Measurements from ENCODE around the gene GNG2.

Gene GNG2

GRCh38 chr14:51871846-51872245, 11.4 kb downstream of the GNG2 start:
- no peak for TF ChIP-seq CTCF (IDR thresholded peaks at IDR 0.05; ENCODE audit: low read depth, low read length, missing control alignments)
- Histone ChIP-seq H3K27ac (no peak overlapping the region), H3K27me3 (replicated peaks) (no peaks in the 10 kb centered on the region), H3K4me3 (ENCODE audit: low read depth, low read length) (no peak overlapping the region), H3K36me3 (replicated peaks) (no peaks in the 10 kb centered on the region)
- in situ Hi-C loops (cut with HindIII; ENCODE audit: low pct_ligation_motif_present, low sequenced_read_pairs): no loop called here
- DNase-seq: no peak

GRCh38 chr14:51872396-51872795, 12.0 kb downstream of the GNG2 start:
- no peak for TF ChIP-seq CTCF (IDR thresholded peaks at IDR 0.05; ENCODE audit: low read depth, low read length, missing control alignments)
- H3K27me3 ChIP-seq (replicated peaks): no peaks in the 10 kb centered on the region
- H3K4me3 ChIP-seq (ENCODE audit: low read depth, low read length): no peak overlapping the region
- peak overlapping the region; percentile 73 for H3K27ac ChIP-seq
- in situ Hi-C loops (cut with HindIII; ENCODE audit: low pct_ligation_motif_present, low sequenced_read_pairs): no loop called here
- no peak for DNase-seq
- H3K36me3 ChIP-seq (replicated peaks): no peaks in the 10 kb centered on the region

- Histone ChIP-seq H3K27ac (peak overlapping the region; percentile 73), H3K36me3 (replicated peaks) (no peaks in the 10 kb centered on the region), H3K27me3 (replicated peaks) (no peaks in the 10 kb centered on the region), H3K4me3 (ENCODE audit: low read depth, low read length) (no peak overlapping the region)
- peak; percentile 94 for DNase-seq
- TF ChIP-seq CTCF (IDR thresholded peaks at IDR 0.05; ENCODE audit: low read depth, low read length, missing control alignments): no peak
- in situ Hi-C loops (cut with HindIII; ENCODE audit: low pct_ligation_motif_present, low sequenced_read_pairs): no loop called here
Observed at GRCh38 chr14:51873221-51873893, 12.9 kb downstream of the GNG2 start.

GRCh38 chr14:51877810-51878209, 17.4 kb downstream of the GNG2 start:
- no peak for TF ChIP-seq CTCF (IDR thresholded peaks at IDR 0.05; ENCODE audit: low read depth, low read length, missing control alignments)
- H3K27me3 ChIP-seq (replicated peaks): no peaks in the 10 kb centered on the region
- DNase-seq: no peak
- H3K4me3 ChIP-seq (ENCODE audit: low read depth, low read length): no peak overlapping the region
- H3K27ac ChIP-seq: no peak overlapping the region
- no peaks in the 10 kb centered on the region for H3K36me3 ChIP-seq (replicated peaks)
- in situ Hi-C loops (cut with HindIII; ENCODE audit: low pct_ligation_motif_present, low sequenced_read_pairs): no loop called here

- Histone ChIP-seq H3K36me3 (replicated peaks) (no peaks in the 10 kb centered on the region), H3K27me3 (replicated peaks) (no peaks in the 10 kb centered on the region), H3K27ac (no peak overlapping the region), H3K4me3 (ENCODE audit: low read depth, low read length) (no peak overlapping the region)
- no peak for TF ChIP-seq CTCF (IDR thresholded peaks at IDR 0.05; ENCODE audit: low read depth, low read length, missing control alignments)
- in situ Hi-C loops (cut with HindIII; ENCODE audit: low pct_ligation_motif_present, low sequenced_read_pairs): no loop called here
- DNase-seq: no peak
Observed at GRCh38 chr14:51879170-51879569, 18.8 kb downstream of the GNG2 start.
